Aorta (tissue), 5 donors: ENCODE data around the gene OR51G2. TPM values are rescaled to one million over a fixed set of nuclear protein-coding genes. Genes with fewer than 3 reads are reported as not detected.

Experiments
- ATAC-seq: fragments of 200-7000 bp; cut with Tn5 transposase; one replicate; pipeline ENCODE4 v1.9.1; 2022; ENCODE audit warnings: moderate library complexity; ENCODE audit not compliant: low FRiP score
- DNase-seq, 2 donors: peaks; one replicate each; pipeline ENCODE4 v3.0.0-alpha.2; 2020
- H3K27ac ChIP-seq, 2 donors: one replicate each; pipeline ENCODE4 v1.5.1; 2013; ENCODE audit warnings: low read length in 2 of 2, mild to moderate bottlenecking in 2 of 2, moderate library complexity in 2 of 2, control low read depth in 1 of 2, inconsistent platforms in 1 of 2, low read depth in 1 of 2
- H3K27me3 ChIP-seq, 2 donors: one replicate each; pipeline ENCODE4 v1.6.1; 2013; ENCODE audit warnings: control low read depth in 1 of 2, low read length in 1 of 2, mild to moderate bottlenecking in 1 of 2, moderate library complexity in 1 of 2; ENCODE audit not compliant: insufficient read depth in 2 of 2, control insufficient read depth in 1 of 2
- H3K36me3 ChIP-seq, 2 donors: one replicate each; pipeline ENCODE4 v1.6.1; 2013; ENCODE audit warnings: control low read depth in 1 of 2, low read length in 1 of 2, mild to moderate bottlenecking in 1 of 2; ENCODE audit not compliant: insufficient read depth in 2 of 2, control insufficient read depth in 1 of 2
- H3K4me1 ChIP-seq, 2 donors: one replicate each; pipeline ENCODE4 v1.6.1; 2013; ENCODE audit warnings: low read length in 2 of 2, control low read depth in 1 of 2, mild to moderate bottlenecking in 1 of 2, moderate library complexity in 1 of 2; ENCODE audit not compliant: insufficient read depth in 2 of 2, control insufficient read depth in 1 of 2
- H3K4me3 ChIP-seq, 2 donors: one replicate each; pipeline ENCODE4 v1.5.1; 2013; ENCODE audit warnings: low read length in 2 of 2, control low read depth in 1 of 2, mild to moderate bottlenecking in 1 of 2
- H3K9me3 ChIP-seq: one replicate; pipeline ENCODE4 v1.6.1; 2013; ENCODE audit warnings: mild to moderate bottlenecking, low read length; ENCODE audit not compliant: control insufficient read depth
- WGBS, 2 donors: extraction: QIAGEN DNeasy Blood & Tissue Kit; methylation state at CpG; one replicate each; pipeline ENCODE4 v1.1.7; 2013; 5-methylcytosine and 5-hydroxymethylcytosine counted together
- intact Hi-C, 2 donors: fragments of 100-400 bp; cut with DNase I; formaldehyde crosslinking; loops; one replicate each; pipeline versions ENCODE4 v1.14.2 to v1.15.0; 2022
- polyA plus RNA-seq, 2 donors: library from polyadenylated mRNA; stranded (reverse); fragments of 200-250 nt; gene quantifications; one replicate each; pipeline ENCODE4 v1.2.3, GENCODE V29; 2013
- total RNA-seq, 2 donors: library from RNA; stranded (reverse); fragmentation: NEBNext Ultra II Directional; extraction: Animal tissue kit (Norgen Biotek cat#: 25700); gene quantifications; one replicate each; pipeline ENCODE4 v1.2.1, GENCODE V29; 2021
- donor health status: healthy with polysubstance abuse.
- donor health status: Bipolar disorder and iron deficiency.
- donor health status: DM: no; HTN: no; CAD: no.
- donor health status: DM: no; HTN: no; CAD: no.
- donor health status: DM: yes; HTN: yes; CAD: no.

Gene OR51G2
- total and polyA plus RNA-seq, 4 donors = not detected

DNA sequence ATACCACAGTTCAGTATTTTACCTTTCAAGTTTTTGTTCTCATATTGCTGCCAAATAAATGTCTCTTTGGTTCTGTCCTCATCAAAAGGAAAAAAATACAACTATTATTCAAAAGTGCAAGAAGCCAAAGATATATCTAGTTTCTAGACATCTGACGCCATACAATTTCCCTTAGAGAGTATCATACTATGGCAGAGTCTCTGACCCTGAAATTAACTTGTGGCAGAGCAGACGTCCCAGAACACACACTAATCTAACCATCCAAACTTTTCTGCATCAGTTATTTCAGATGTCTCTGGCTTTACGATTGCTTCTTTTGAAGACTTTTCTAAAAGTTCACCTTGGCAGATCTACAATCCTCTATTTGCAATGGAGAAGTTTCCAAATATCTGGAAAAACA lies 34.8 kb downstream of the OR51G2 start:
- H3K4me1 ChIP-seq = no peaks in the 10 kb centered on the region
- intact Hi-C loops = no loop called here
- WGBS, 2 donors = 16 to 29% methylated on average over 3 of the region's 3 CpGs
- no peak overlapping the region for H3K4me3 ChIP-seq
- no peak overlapping the region for H3K27ac ChIP-seq
- H3K27me3 ChIP-seq = no peaks in the 10 kb centered on the region
- H3K9me3 ChIP-seq = no peaks in the 10 kb centered on the region
- DNase-seq (no peak), ATAC-seq (no peak)
- H3K36me3 ChIP-seq = no peaks in the 10 kb centered on the region

DNA sequence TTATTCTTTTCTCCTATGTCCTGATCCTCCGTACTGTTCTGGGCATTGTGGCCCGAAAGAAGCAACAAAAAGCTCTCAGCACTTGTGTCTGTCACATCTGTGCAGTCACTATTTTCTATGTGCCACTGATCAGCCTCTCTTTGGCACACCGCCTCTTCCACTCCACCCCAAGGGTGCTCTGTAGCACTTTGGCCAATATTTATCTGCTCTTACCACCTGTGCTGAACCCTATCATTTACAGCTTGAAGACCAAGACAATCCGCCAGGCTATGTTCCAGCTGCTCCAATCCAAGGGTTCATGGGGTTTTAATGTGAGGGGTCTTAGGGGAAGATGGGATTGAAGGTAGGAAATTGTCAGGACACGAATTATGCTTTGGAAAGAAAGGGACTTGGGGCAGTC lies 36.6 kb downstream of the OR51G2 start:
- no peaks in the 10 kb centered on the region for H3K36me3 ChIP-seq
- ATAC-seq (no peak), DNase-seq (no peak)
- H3K4me1 ChIP-seq = no peaks in the 10 kb centered on the region
- no peak overlapping the region for H3K4me3 ChIP-seq
- no peaks in the 10 kb centered on the region for H3K9me3 ChIP-seq
- H3K27ac ChIP-seq = no peak overlapping the region
- 79 to 83% methylated on average over 5 of the region's 5 CpGs for WGBS, 2 donors
- H3K27me3 ChIP-seq = no peaks in the 10 kb centered on the region
- intact Hi-C loops = no loop called here

DNA sequence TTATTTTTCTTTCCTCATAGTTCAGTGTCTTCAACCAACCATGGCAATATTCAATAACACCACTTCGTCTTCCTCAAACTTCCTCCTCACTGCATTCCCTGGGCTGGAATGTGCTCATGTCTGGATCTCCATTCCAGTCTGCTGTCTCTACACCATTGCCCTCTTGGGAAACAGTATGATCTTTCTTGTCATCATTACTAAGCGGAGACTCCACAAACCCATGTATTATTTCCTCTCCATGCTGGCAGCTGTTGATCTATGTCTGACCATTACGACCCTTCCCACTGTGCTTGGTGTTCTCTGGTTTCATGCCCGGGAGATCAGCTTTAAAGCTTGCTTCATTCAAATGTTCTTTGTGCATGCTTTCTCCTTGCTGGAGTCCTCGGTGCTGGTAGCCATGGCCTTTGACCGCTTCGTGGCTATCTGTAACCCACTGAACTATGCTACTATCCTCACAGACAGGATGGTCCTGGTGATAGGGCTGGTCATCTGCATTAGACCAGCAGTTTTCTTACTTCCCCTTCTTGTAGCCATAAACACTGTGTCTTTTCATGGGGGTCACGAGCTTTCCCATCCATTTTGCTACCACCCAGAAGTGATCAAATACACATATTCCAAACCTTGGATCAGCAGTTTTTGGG lies 37.2 kb downstream of the OR51G2 start, which contains the start of gene OR51T1:
TSS of gene OR51T1 (plus strand) at position 41 of the 641 bp plus-strand sequence. CDS start at position 41, 0 bp downstream.
- 24 to 37% methylated on average over 8 of the region's 8 CpGs for WGBS, 2 donors
- Histone ChIP-seq H3K4me1 (no peaks in the 10 kb centered on the region), H3K27ac (no peak within 1 kb of the TSS), H3K27me3 (no peaks in the 10 kb centered on the region), H3K4me3 (no peak within 1 kb of the TSS), H3K36me3 (no peaks in the 10 kb centered on the region), H3K9me3 (no peaks in the 10 kb centered on the region)
- DNase-seq (no peak), ATAC-seq (no peak)
- intact Hi-C loops = no loop called here

DNA sequence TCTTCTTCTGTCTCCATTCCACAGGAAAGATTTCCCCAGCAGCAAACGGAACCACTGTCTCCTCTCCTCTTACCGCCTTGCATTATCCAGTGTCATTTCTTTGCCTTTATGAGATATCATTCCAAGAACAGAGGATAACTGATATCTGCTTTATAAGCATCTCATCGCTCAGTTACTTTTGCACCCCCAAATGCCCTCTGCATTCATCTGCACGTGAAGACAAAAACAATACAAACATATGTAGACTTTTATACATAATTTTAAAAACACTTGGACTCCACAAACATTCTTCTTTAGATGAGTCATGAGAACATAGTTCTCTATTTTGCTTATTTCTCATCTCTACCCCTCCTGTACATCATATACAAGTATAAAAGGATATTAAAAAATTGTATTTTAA lies 38.0 kb downstream of the OR51G2 start:
- DNase-seq (no peak), ATAC-seq (no peak)
- Histone ChIP-seq H3K4me3 (no peak overlapping the region), H3K4me1 (no peaks in the 10 kb centered on the region), H3K27me3 (no peaks in the 10 kb centered on the region), H3K36me3 (no peaks in the 10 kb centered on the region), H3K9me3 (no peaks in the 10 kb centered on the region), H3K27ac (no peak overlapping the region)
- intact Hi-C loops = no loop called here
- WGBS, 2 donors = 54 to 58% methylated on average over 4 of the region's 4 CpGs

DNA sequence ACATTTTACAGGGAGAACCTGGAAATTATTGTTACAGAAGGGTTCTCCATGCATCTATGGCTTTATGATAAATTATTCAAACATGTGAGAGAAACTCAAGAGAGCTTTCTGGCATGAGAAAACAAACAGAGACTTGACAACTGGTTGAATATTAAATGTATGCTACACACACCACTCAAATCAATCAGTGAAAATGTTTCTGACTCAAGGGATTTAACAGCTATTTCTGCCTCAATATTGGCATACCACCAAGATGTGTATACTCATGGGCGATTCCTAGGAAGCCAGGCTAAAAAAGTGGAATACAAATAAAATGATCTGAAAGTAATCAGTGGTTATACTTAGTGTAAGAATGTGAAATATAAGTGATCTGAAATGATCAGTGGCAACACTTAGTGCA lies 53.3 kb downstream of the OR51G2 start:
- H3K27me3 ChIP-seq = no peaks in the 10 kb centered on the region
- H3K36me3 ChIP-seq = no peaks in the 10 kb centered on the region
- intact Hi-C loops = no loop called here
- WGBS, 2 donors = 4 to 5% methylated on average over 1 of the region's 1 CpG
- H3K4me3 ChIP-seq = no peak overlapping the region
- H3K27ac ChIP-seq = no peak overlapping the region
- no peak for DNase-seq
- H3K9me3 ChIP-seq = no peaks in the 10 kb centered on the region
- H3K4me1 ChIP-seq = no peaks in the 10 kb centered on the region
- ATAC-seq = no peak

DNA sequence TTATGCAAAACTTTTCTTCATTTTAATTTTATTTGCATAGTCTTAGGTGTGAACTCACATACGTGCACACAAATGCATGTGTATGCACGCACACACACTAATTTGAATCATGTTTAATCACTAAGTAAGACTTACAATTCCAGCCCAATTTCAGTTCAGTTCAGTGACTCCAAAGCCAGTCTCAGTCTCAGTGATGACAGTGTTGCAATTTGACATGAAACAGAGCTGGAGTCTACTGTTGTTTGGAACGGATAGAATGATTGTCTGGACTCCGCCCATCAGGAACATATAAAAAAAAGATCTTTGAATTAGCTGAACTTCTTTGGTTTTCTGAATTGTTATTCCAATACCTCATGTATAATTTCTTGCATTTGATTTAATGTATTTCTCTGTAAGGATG lies 55.3 kb downstream of the OR51G2 start:
- DNase-seq = no peak
- ATAC-seq = no peak
- Histone ChIP-seq H3K27ac (no peak overlapping the region), H3K27me3 (no peaks in the 10 kb centered on the region), H3K9me3 (no peaks in the 10 kb centered on the region), H3K4me3 (no peak overlapping the region), H3K36me3 (no peaks in the 10 kb centered on the region), H3K4me1 (no peaks in the 10 kb centered on the region)
- WGBS, 2 donors = 55 to 62% methylated on average over 4 of the region's 4 CpGs
- intact Hi-C loops = no loop called here

Other genes starting within 250 kb of the OR51G2 start
- 1 to 10 TPM in 1 of 2 donors, under 1 TPM in 1; 0.51 to 1.2 TPM for gene OR51E2, start 221.5 kb downstream of the OR51G2 start, total RNA-seq
- not detected for gene OR51E2, start 221.5 kb downstream of the OR51G2 start, polyA plus RNA-seq
- not detected for gene MMP26, start 214.6 kb downstream of the OR51G2 start, total RNA-seq
- not detected for gene MMP26, start 214.6 kb downstream of the OR51G2 start, polyA plus RNA-seq
- gene OR51F1, start 149.4 kb downstream of the OR51G2 start, total RNA-seq = not detected
- gene OR51F1, start 149.4 kb downstream of the OR51G2 start, polyA plus RNA-seq = not detected
- not detected for gene OR52R1, start 115.0 kb downstream of the OR51G2 start, total RNA-seq
- gene OR52R1, start 115.0 kb downstream of the OR51G2 start, polyA plus RNA-seq = not detected
- not detected for gene OR51F2, start 98.0 kb downstream of the OR51G2 start, total RNA-seq
- gene OR51F2, start 98.0 kb downstream of the OR51G2 start, polyA plus RNA-seq = under 1 TPM in 1 of 2 donors, not detected in 1; 0.50 TPM
- gene OR51S1, start 70.1 kb downstream of the OR51G2 start, total RNA-seq = not detected
- not detected for gene OR51S1, start 70.1 kb downstream of the OR51G2 start, polyA plus RNA-seq
- gene OR51T1, start 37.5 kb downstream of the OR51G2 start, total RNA-seq = not detected
- not detected for gene OR51T1, start 37.5 kb downstream of the OR51G2 start, polyA plus RNA-seq
- gene OR51A7, start 15.6 kb downstream of the OR51G2 start, total RNA-seq = not detected
- not detected for gene OR51A7, start 15.6 kb downstream of the OR51G2 start, polyA plus RNA-seq
- gene OR51G1, start 5.0 kb upstream of the OR51G2 start, total RNA-seq = not detected
- gene OR51G1, start 5.0 kb upstream of the OR51G2 start, polyA plus RNA-seq = not detected
- not detected for gene OR51A4, start 28.3 kb upstream of the OR51G2 start, total RNA-seq
- not detected for gene OR51A4, start 28.3 kb upstream of the OR51G2 start, polyA plus RNA-seq
- not detected for gene OR51A2, start 36.4 kb upstream of the OR51G2 start, total RNA-seq
- not detected for gene OR51A2, start 36.4 kb upstream of the OR51G2 start, polyA plus RNA-seq
- gene OR51L1, start 75.5 kb upstream of the OR51G2 start, total RNA-seq = not detected
- not detected for gene OR51L1, start 75.5 kb upstream of the OR51G2 start, polyA plus RNA-seq
- gene OR52J3, start 127.2 kb upstream of the OR51G2 start, total RNA-seq = not detected
- not detected for gene OR52J3, start 127.2 kb upstream of the OR51G2 start, polyA plus RNA-seq
- not detected for gene OR52E2, start 140.3 kb upstream of the OR51G2 start, total RNA-seq
- not detected for gene OR52E2, start 140.3 kb upstream of the OR51G2 start, polyA plus RNA-seq
- not detected for gene OR52E1, start 150.2 kb upstream of the OR51G2 start, total RNA-seq
- gene OR52E1, start 150.2 kb upstream of the OR51G2 start, polyA plus RNA-seq = not detected
- not detected for gene OR52A5, start 219.0 kb upstream of the OR51G2 start, total RNA-seq
- gene OR52A5, start 219.0 kb upstream of the OR51G2 start, polyA plus RNA-seq = not detected
- not detected for gene OR52A1, start 235.4 kb upstream of the OR51G2 start, total RNA-seq
- not detected for gene OR52A1, start 235.4 kb upstream of the OR51G2 start, polyA plus RNA-seq